ENCODE measurements around the gene USP1. TPM values are rescaled to one million over a fixed set of nuclear protein-coding genes. Genes with fewer than 3 reads are reported as not detected.

Gene USP1
- total RNA-seq: 43.2 and 52.9 TPM in 2 replicates

DNA sequence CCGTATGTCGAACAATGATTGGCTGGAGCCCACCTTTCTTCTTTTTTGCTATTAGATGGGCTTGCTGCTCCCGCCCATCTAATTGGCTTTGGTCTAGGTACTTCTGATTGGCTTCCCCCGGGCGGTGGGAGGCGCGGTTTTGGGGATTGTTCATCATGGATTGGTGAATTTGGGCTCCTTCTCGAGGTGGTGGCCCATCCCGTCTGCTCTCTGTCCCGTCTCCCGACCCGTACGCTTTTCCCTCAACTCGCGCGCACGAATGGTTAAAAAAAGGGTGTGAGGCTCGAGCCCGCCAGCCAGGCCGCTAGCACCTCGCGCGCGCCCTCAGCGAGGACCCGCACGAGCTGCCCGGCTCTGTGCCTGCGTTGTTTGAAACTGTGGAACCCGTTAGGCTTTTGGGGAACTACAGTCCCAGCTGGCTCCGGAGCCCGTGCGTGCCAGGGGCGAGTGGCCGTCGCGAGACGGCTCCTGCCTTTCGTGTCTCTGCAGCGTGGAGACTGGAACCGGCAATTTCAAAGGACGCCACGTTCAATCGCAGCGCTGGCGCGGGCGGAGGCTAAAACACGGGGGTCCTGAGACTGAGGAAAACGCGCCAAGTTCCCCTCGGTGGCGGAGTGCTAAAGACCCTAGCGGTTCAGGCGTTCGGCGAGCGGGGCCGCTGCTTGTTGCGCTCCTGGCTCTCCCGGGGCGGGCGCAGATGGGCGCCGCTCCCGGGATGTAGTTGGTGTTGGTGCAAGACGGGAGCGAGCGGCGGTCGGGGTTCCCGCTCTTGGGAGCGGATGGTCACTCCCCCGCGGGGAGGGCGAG, at the start of gene USP1:
TSS of gene USP1 (plus strand) at position 584 of the 807 bp plus-strand sequence. CDS start 2,819 bp downstream, outside the sequence.
- DNase-seq (ENCODE audit: low read depth): peak; percentile 98
- peak within 1 kb of the TSS; percentile 97 for H3K4me3 ChIP-seq (ENCODE audit: low read depth, low read length)
- no peak for TF ChIP-seq CTCF (conservative IDR thresholded peaks at IDR 0.05; ENCODE audit: low read depth, low read length)

- H3K4me3 ChIP-seq (ENCODE audit: low read depth, low read length): no peak overlapping the region
- TF ChIP-seq CTCF (conservative IDR thresholded peaks at IDR 0.05; ENCODE audit: low read depth, low read length): no peak
- no peak for DNase-seq (ENCODE audit: low read depth)
Observed at GRCh38 chr1:62389531-62389930, 47.3 kb upstream of the USP1 start.

GRCh38 chr1:62390071-62390470, 46.8 kb upstream of the USP1 start:
- no peak overlapping the region for H3K4me3 ChIP-seq (ENCODE audit: low read depth, low read length)
- no peak for DNase-seq (ENCODE audit: low read depth)
- no peak for TF ChIP-seq CTCF (conservative IDR thresholded peaks at IDR 0.05; ENCODE audit: low read depth, low read length)

- no peak for DNase-seq (ENCODE audit: low read depth)
- peak; percentile 73 for TF ChIP-seq CTCF (conservative IDR thresholded peaks at IDR 0.05; ENCODE audit: low read depth, low read length)
- no peak overlapping the region for H3K4me3 ChIP-seq (ENCODE audit: low read depth, low read length)
Observed at GRCh38 chr1:62391369-62391971, 45.4 kb upstream of the USP1 start.

GRCh38 chr1:62392951-62393350, 43.9 kb upstream of the USP1 start:
- no peak overlapping the region for H3K4me3 ChIP-seq (ENCODE audit: low read depth, low read length)
- DNase-seq (ENCODE audit: low read depth): no peak
- TF ChIP-seq CTCF (conservative IDR thresholded peaks at IDR 0.05; ENCODE audit: low read depth, low read length): no peak

DNA sequence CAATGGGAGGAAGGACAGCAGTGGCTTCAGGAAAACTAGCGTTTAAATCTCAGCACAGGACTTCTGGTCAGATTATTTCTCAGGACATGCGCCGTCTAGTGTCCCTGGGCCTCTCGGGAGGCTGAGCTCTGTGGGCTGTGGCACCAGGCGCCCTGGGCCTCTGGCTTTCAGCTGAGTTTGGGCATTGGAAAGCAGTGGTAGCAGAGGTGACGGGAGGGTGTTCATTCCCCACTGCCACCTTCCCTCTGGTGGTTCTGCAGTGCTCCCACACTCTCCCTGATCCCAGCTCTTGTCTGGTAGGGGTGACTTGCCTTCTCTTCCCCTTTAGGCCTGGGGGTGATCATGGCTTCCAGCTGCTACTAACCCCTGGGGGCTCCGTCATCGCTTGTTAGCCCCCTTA, 42.2 kb upstream of the USP1 start:
- TF ChIP-seq CTCF (conservative IDR thresholded peaks at IDR 0.05; ENCODE audit: low read depth, low read length): no peak
- no peak overlapping the region for H3K4me3 ChIP-seq (ENCODE audit: low read depth, low read length)
- no peak for DNase-seq (ENCODE audit: low read depth)

Data from epithelial cell of proximal tubule (primary cell).